RWPE1 (cell line): ENCODE results near the gene JPT1.

Experiments
- CTCF ChIA-PET: fragments of 350-600 bp; sonication (Branson Sonifier 250); formaldehyde crosslinking; extraction: SDS; loops from one replicate; lab custom pipeline; 2021; lab: Yijun Ruan, JAX
- POLR2A ChIA-PET: fragments of 400-600 bp; formaldehyde crosslinking; extraction: SDS; loops from one replicate; lab custom pipeline; 2020; ENCODE audit warnings: antibody characterized with exemption; ENCODE audit not compliant: low non-redundant PET; lab: Yijun Ruan, JAX
- DNase-seq: peaks from one replicate; pipeline ENCODE4 v3.0.0; 2012; ENCODE audit warnings: low spot score
- H3K27ac ChIP-seq: fragments of 450-650 bp; 2 replicates; pipeline ENCODE4 v1.5.1; 2017
- CTCF ChIP-seq: fragments of 450-650 bp; conservative IDR thresholded peaks from 2 replicates; pipeline ENCODE4 v1.5.1; 2017; ENCODE audit warnings: low read depth, mild to moderate bottlenecking

JPT1 gene

GRCh38 chr17:75088465-75089417 is 65.6 kb downstream of the JPT1 start:
- TF ChIP-seq CTCF: no peak
- POLR2A ChIA-PET: interaction anchor here (0.5 to 1.3 kb wide), 6 partner anchors 11 to 630 kb away, joined by 3 to 4 read pairs (median 3); no protein-coding TSS in a partner anchor
- no peak for DNase-seq
- CTCF ChIA-PET: interaction anchor here (0.5 to 2.0 kb wide), 6 partner anchors 10 to 334 kb away, joined by 3 to 10 read pairs (median 4); partner anchors contain the start of gene USH1G
- peak overlapping the region; percentile 98 for H3K27ac ChIP-seq

- no peak for TF ChIP-seq CTCF
- peak; percentile 96 for DNase-seq
- POLR2A ChIA-PET: interaction anchor here (0.5 to 1.3 kb wide), 6 partner anchors 10 to 629 kb away, joined by 3 to 5 read pairs (median 4); no protein-coding TSS in a partner anchor
- CTCF ChIA-PET: interaction anchor here (0.5 to 2.0 kb wide), 5 partner anchors 9 to 165 kb away, joined by 3 to 10 read pairs (median 4); partner anchors contain the start of gene USH1G
- H3K27ac ChIP-seq: peak within 1 kb of the TSS; percentile 98
Measured at GRCh38 chr17:75087558-75088453, 66.5 kb downstream of the JPT1 start, which contains the start of gene SLC16A5. TSS of gene SLC16A5 (plus strand) at chr17:75087954. CDS start at chr17:75093637, 5,683 bp downstream.

- CTCF ChIA-PET: interaction anchor here (2.0 kb wide), 1 partner anchor 27 kb away, joined by 10 read pairs; no protein-coding TSS in a partner anchor
- TF ChIP-seq CTCF: no peak
- no peak for DNase-seq
- POLR2A ChIA-PET: interaction anchor here (0.5 to 1.2 kb wide), 3 partner anchors 12 to 98 kb away, joined by 3 to 5 read pairs (median 4); no protein-coding TSS in a partner anchor
- H3K27ac ChIP-seq: peak overlapping the region; percentile 98
Measured at GRCh38 chr17:75087182-75087557, 67.1 kb downstream of the JPT1 start.

GRCh38 chr17:75086496-75087181 is 67.7 kb downstream of the JPT1 start:
- no peak for TF ChIP-seq CTCF
- POLR2A ChIA-PET: interaction anchor here (0.7 kb wide), 1 partner anchor 11 kb away, joined by 4 read pairs; no protein-coding TSS in a partner anchor
- CTCF ChIA-PET: interaction anchor here (2.0 kb wide), 1 partner anchor 27 kb away, joined by 10 read pairs; no protein-coding TSS in a partner anchor
- DNase-seq: no peak
- H3K27ac ChIP-seq: peak overlapping the region; percentile 98
